IMR-90 (cell line): ENCODE data around the gene NCR2. TPM values are rescaled to one million over a fixed set of nuclear protein-coding genes. Genes with fewer than 3 reads are reported as not detected.

Source experiments
- ATAC-seq: fragments of 200-7000 bp; cut with Tn5 transposase; 2 replicates; pipeline ENCODE4 v1.9.1; 2020; ENCODE audit warnings: low read depth, mild to moderate bottlenecking, moderate library complexity
- BruUV-seq: library from RNA; stranded (reverse); fragments of 400-500 nt; replicated peaks from 2 replicates; lab custom pipeline; 2021; lab: Mats Ljungman, UMichigan
- CTCF ChIA-PET: fragments of 300-600 bp; formaldehyde crosslinking; extraction: SDS; loops from one replicate; lab custom pipeline; 2021; ENCODE audit warnings: antibody characterized with exemption; lab: Yijun Ruan, JAX
- POLR2A ChIA-PET: fragments of 300-600 bp; sonication (Branson Sonifier 250); formaldehyde crosslinking; loops from one replicate; lab custom pipeline; 2022; ENCODE audit warnings: antibody characterized with exemption; ENCODE audit not compliant: unreplicated experiment; lab: Charles Lee
- DNase-seq: peaks from one replicate; pipeline ENCODE4 v3.0.0; 2013
- H2AFZ ChIP-seq: replicated peaks from 2 replicates; pipeline ENCODE3; 2013; ENCODE audit warnings: low read length, mild to moderate bottlenecking; ENCODE audit not compliant: poor library complexity
- H2AK5ac ChIP-seq: 2 replicates; pipeline ENCODE4 v1.6.1; 2013; ENCODE audit warnings: low read depth, low read length, inconsistent platforms
- H2AK9ac ChIP-seq: replicated peaks from 2 replicates; pipeline ENCODE3; 2013; ENCODE audit warnings: mild to moderate bottlenecking, low read depth, low read length, moderate library complexity; ENCODE audit not compliant: poor library complexity
- H2BK120ac ChIP-seq: 2 replicates; pipeline ENCODE4 v1.6.1; 2013; ENCODE audit warnings: low read depth, low read length, inconsistent platforms
- H2BK15ac ChIP-seq: 3 replicates; pipeline ENCODE4 v1.6.1; 2013; ENCODE audit warnings: low read depth, low read length, inconsistent platforms
- H2BK20ac ChIP-seq: 2 replicates; pipeline ENCODE4 v1.6.1; 2013; ENCODE audit warnings: low read depth, mild to moderate bottlenecking, inconsistent platforms, low read length, moderate library complexity
- H2BK5ac ChIP-seq: 2 replicates; pipeline ENCODE4 v1.6.1; 2013; ENCODE audit warnings: mild to moderate bottlenecking, low read depth, low read length, inconsistent platforms; ENCODE audit not compliant: poor library complexity, severe bottlenecking
- H3K14ac ChIP-seq: replicated peaks from 2 replicates; pipeline ENCODE4 v1.6.1; 2013; ENCODE audit warnings: low read depth, low read length, inconsistent platforms
- H3K18ac ChIP-seq: 2 replicates; pipeline ENCODE4 v1.6.1; 2013; ENCODE audit warnings: low read depth, low read length, control low read depth
- H3K23ac ChIP-seq: 2 replicates; pipeline ENCODE4 v1.6.1; 2013; ENCODE audit warnings: low read depth, low read length, inconsistent platforms
- H3K27ac ChIP-seq: 2 replicates; pipeline ENCODE4 v1.5.1; 2013; ENCODE audit warnings: mild to moderate bottlenecking, control low read depth, low read length; ENCODE audit not compliant: insufficient read depth
- H3K27me3 ChIP-seq: 2 replicates; pipeline ENCODE4 v1.6.1; 2013; ENCODE audit warnings: low read length; ENCODE audit not compliant: control insufficient read depth, insufficient read depth
- H3K36me3 ChIP-seq: 2 replicates; pipeline ENCODE4 v1.6.1; 2013; ENCODE audit warnings: low read length, mixed read lengths; ENCODE audit not compliant: control insufficient read depth, insufficient read depth
- H3K4ac ChIP-seq: 2 replicates; pipeline ENCODE4 v1.6.1; 2013; ENCODE audit warnings: low read depth, low read length, inconsistent platforms
- H3K4me1 ChIP-seq: 2 replicates; pipeline ENCODE4 v1.6.1; 2013; ENCODE audit warnings: low read length, mixed read lengths; ENCODE audit not compliant: control insufficient read depth, insufficient read depth
- H3K4me2 ChIP-seq: 2 replicates; pipeline ENCODE4 v1.6.1; 2013; ENCODE audit warnings: low read depth, mild to moderate bottlenecking, control low read depth, low read length, moderate library complexity
- H3K4me3 ChIP-seq: 2 replicates; pipeline ENCODE4 v1.5.1; 2013; ENCODE audit warnings: low read depth, mild to moderate bottlenecking, control low read depth, low read length, moderate library complexity; ENCODE audit not compliant: insufficient read depth
- H3K56ac ChIP-seq: 2 replicates; pipeline ENCODE4 v1.6.1; 2013; ENCODE audit warnings: low read length, inconsistent platforms; ENCODE audit not compliant: insufficient read depth; ENCODE audit errors: extremely low read depth
- H3K79me1 ChIP-seq, 2 experiments: 2 replicates each; pipeline ENCODE4 v1.6.1; 2013; ENCODE audit warnings: low read length in 2 of 2, inconsistent platforms in 1 of 2, low read depth in 1 of 2
- H3K9ac ChIP-seq: 2 replicates; pipeline ENCODE4 v1.6.1; 2013; ENCODE audit warnings: low read depth, low read length, control low read depth
- H3K9me1 ChIP-seq: 2 replicates; pipeline ENCODE4 v1.6.1; 2013; ENCODE audit warnings: low read length, inconsistent platforms; ENCODE audit not compliant: insufficient read depth
- H3K9me3 ChIP-seq: 2 replicates; pipeline ENCODE4 v1.6.1; 2013; ENCODE audit warnings: low read length; ENCODE audit not compliant: control insufficient read depth, insufficient read depth
- H4K20me1 ChIP-seq: 2 replicates; pipeline ENCODE4 v1.6.1; 2013; ENCODE audit warnings: low read length, inconsistent platforms; ENCODE audit not compliant: insufficient read depth
- H4K5ac ChIP-seq: 2 replicates; pipeline ENCODE4 v1.6.1; 2013; ENCODE audit warnings: mild to moderate bottlenecking, low read depth, low read length, control low read depth
- H4K8ac ChIP-seq, 2 experiments: 2 replicates each; pipeline ENCODE4 v1.6.1; 2013; ENCODE audit warnings: low read depth in 2 of 2, low read length in 2 of 2, control low read depth in 1 of 2, inconsistent platforms in 1 of 2
- H4K91ac ChIP-seq: 2 replicates; pipeline ENCODE4 v1.6.1; 2013; ENCODE audit warnings: low read depth, low read length, inconsistent platforms; ENCODE audit not compliant: insufficient read depth
- BHLHE40 ChIP-seq: fragments of 150-350 bp; IDR thresholded peaks from 2 replicates; pipeline ENCODE4 v1.6.1; 2016; ENCODE audit warnings: mild to moderate bottlenecking, low read depth, low read length
- CHD1 ChIP-seq: IDR thresholded peaks from 2 replicates; pipeline ENCODE4 v1.6.1; 2012; ENCODE audit warnings: low read depth, low read length, improper control_type of control experiment
- CTCF ChIP-seq: conservative IDR thresholded peaks from 2 replicates; pipeline ENCODE4 v1.5.1; 2012; ENCODE audit warnings: mild to moderate bottlenecking, low read depth, low read length, improper control_type of control experiment
- FOS ChIP-seq: fragments of 150-350 bp; IDR thresholded peaks from 2 replicates; pipeline ENCODE4 v1.6.1; 2016; ENCODE audit warnings: low read depth, low read length
- MAFK ChIP-seq: IDR thresholded peaks from 2 replicates; pipeline ENCODE4 v1.6.1; 2012; ENCODE audit warnings: low read depth, low read length, improper control_type of control experiment
- MAZ ChIP-seq: IDR thresholded peaks from 2 replicates; pipeline ENCODE4 v1.6.1; 2012; ENCODE audit warnings: low read depth, mild to moderate bottlenecking, low read length, improper control_type of control experiment, moderate library complexity, borderline replicate concordance
- MXI1 ChIP-seq: IDR thresholded peaks from 2 replicates; pipeline ENCODE4 v1.6.1; 2012; ENCODE audit warnings: low read depth, mild to moderate bottlenecking, low read length, moderate library complexity, borderline replicate concordance
- POLR2A ChIP-seq: IDR thresholded peaks from 2 replicates; pipeline ENCODE4 v1.6.1; 2012; ENCODE audit warnings: mild to moderate bottlenecking, low read depth, low read length
- RAD21 ChIP-seq: IDR thresholded peaks from 2 replicates; pipeline ENCODE4 v1.6.1; 2012; ENCODE audit warnings: low read length, improper control_type of control experiment
- RCOR1 ChIP-seq: IDR thresholded peaks from 2 replicates; pipeline ENCODE4 v1.6.1; 2012; ENCODE audit warnings: mild to moderate bottlenecking, low read length, improper control_type of control experiment; ENCODE audit not compliant: insufficient replicate concordance
- RFX5 ChIP-seq: IDR thresholded peaks from 2 replicates; pipeline ENCODE4 v1.8.0; 2012; ENCODE audit warnings: low read depth, mild to moderate bottlenecking, low read length, moderate library complexity
- SMC3 ChIP-seq: fragments of 150-350 bp; IDR thresholded peaks from 2 replicates; pipeline ENCODE4 v1.6.1; 2016; ENCODE audit warnings: low read depth, mild to moderate bottlenecking, antibody characterized with exemption, low read length, moderate library complexity
- WGBS, 2 experiments: methylation state at CpG; one replicate each; pipeline versions ENCODE4 v1.1.5 to v1.1.7; 2013; ENCODE audit warnings: missing lambda C conversion rate in 2 of 2; ENCODE audit not compliant: insufficient read length in 1 of 2; ENCODE audit errors: extremely low coverage in 2 of 2; 5-methylcytosine and 5-hydroxymethylcytosine counted together
- dilution Hi-C: fragments of 300-500 bp; cut with HindIII; formaldehyde crosslinking; loops from one replicate; pipeline ENCODE4 v1.14.3; 2018; ENCODE audit warnings: low sequenced_read_pairs; ENCODE audit not compliant: unreplicated experiment
- in situ Hi-C: fragments of 300-500 bp; cut with MboI; formaldehyde crosslinking; loops from 3 replicates; pipeline ENCODE4 v1.14.3; 2019; ENCODE audit warnings: low sequenced_read_pairs, inconsistent platforms, mixed read lengths
- intact Hi-C: fragments of 100-400 bp; cut with micrococcal nuclease; formaldehyde crosslinking; loops from 2 replicates; pipeline ENCODE4 v1.10.0; 2022
- polyA plus RNA-seq, 3 experiments: library from polyadenylated mRNA; depleted of rRNA; stranded (reverse); fragments of >200 nt; gene quantifications; 2 replicates each; pipeline ENCODE4 v1.2.3, GENCODE V29; 2012; ENCODE audit warnings: low replicate concordance in 1 of 3
- total RNA-seq: library from RNA; depleted of rRNA; stranded (reverse); fragments of >200 nt; gene quantifications from 2 replicates; pipeline ENCODE4 v1.2.3, GENCODE V29; 2012
- TF ChIP-seq, protein P1 (sequence below): fragments of 150-350 bp; IDR thresholded peaks from 2 replicates; pipeline ENCODE4 v1.6.1; 2016; ENCODE audit warnings: low read depth, mild to moderate bottlenecking, low read length, moderate library complexity, borderline replicate concordance
- TF ChIP-seq, protein P2 (sequence below): fragments of 150-350 bp; IDR thresholded peaks from 2 replicates; pipeline ENCODE4 v1.6.1; 2017; ENCODE audit warnings: mild to moderate bottlenecking, antibody characterized with exemption, low read length, low read depth

Gene NCR2
- total and polyA plus RNA-seq, 2 of the 4 experiments (the other 2 are of a cell fraction), result not detected

DNA sequence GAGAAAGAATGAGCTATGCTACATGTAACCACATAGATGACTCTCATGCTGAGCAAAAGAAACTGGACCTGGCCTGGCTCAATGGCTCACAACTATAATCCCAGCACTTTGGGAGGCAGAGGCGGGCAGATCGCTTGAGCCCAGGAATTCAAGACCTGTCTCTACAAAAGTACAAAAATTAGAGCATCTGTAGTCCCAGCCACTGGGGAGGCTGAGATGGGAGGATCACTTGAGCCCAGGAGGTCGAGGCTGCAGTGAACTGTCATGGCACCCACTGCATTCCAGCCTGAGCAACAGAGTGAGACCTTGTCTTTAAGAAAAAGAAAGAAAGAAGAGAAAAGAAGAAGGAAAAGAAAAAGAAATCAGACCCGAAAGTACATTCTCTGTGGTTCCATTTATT, 41.7 kb downstream of the NCR2 start:
- Histone ChIP-seq H3K36me3 (no peaks in the 10 kb centered on the region), H3K18ac (no peak overlapping the region), H3K56ac (no peak overlapping the region), H3K14ac (no peak overlapping the region), H3K79me1 (no peaks in the 10 kb centered on the region), H3K4me1 (peaks cover 2% of the 10 kb centered on the region; the same call in 1 of the 2 replicates), H4K8ac (no peak overlapping the region), H2AK5ac (no peak overlapping the region), H3K9me1 (no peaks in the 10 kb centered on the region), H4K91ac (no peak overlapping the region), H3K4ac (no peak overlapping the region), H2BK15ac (no peak overlapping the region), H3K4me3 (no peak overlapping the region), H3K23ac (no peak overlapping the region), H2BK20ac (no peak overlapping the region), H2AK9ac (no peak overlapping the region), H3K9ac (no peak overlapping the region), H3K9me3 (no peaks in the 10 kb centered on the region; the same call in 1 of the 2 replicates), H3K27me3 (peaks cover 62% of the 10 kb centered on the region), H3K4me2 (no peak overlapping the region), H3K27ac (no peak overlapping the region), H2BK120ac (no peak overlapping the region), H2AFZ (no peak overlapping the region), H4K20me1 (no peaks in the 10 kb centered on the region), H2BK5ac (no peak overlapping the region), H4K5ac (no peak overlapping the region)
- ChIA-PET CTCF (no interaction called here), POLR2A (no interaction called here)
- dilution Hi-C loops, result no loop called here
- no TSS peak for BruUV-seq
- TF ChIP-seq RFX5 (no peak), MXI1 (no peak), RCOR1 (no peak), CTCF (no peak), RAD21 (no peak), BHLHE40 (no peak), FOS (no peak), MAZ (no peak), POLR2A (no peak), MAFK (no peak), CHD1 (no peak), SMC3 (no peak)
- TF ChIP-seq, protein P1, sequence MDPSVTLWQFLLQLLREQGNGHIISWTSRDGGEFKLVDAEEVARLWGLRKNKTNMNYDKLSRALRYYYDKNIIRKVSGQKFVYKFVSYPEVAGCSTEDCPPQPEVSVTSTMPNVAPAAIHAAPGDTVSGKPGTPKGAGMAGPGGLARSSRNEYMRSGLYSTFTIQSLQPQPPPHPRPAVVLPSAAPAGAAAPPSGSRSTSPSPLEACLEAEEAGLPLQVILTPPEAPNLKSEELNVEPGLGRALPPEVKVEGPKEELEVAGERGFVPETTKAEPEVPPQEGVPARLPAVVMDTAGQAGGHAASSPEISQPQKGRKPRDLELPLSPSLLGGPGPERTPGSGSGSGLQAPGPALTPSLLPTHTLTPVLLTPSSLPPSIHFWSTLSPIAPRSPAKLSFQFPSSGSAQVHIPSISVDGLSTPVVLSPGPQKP, result no peak
- TF ChIP-seq, protein P2, sequence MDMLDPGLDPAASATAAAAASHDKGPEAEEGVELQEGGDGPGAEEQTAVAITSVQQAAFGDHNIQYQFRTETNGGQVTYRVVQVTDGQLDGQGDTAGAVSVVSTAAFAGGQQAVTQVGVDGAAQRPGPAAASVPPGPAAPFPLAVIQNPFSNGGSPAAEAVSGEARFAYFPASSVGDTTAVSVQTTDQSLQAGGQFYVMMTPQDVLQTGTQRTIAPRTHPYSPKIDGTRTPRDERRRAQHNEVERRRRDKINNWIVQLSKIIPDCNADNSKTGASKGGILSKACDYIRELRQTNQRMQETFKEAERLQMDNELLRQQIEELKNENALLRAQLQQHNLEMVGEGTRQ, result no peak
- intact Hi-C loops, result no loop called here
- ATAC-seq, result no peak
- in situ Hi-C loops, result no loop called here
- no CpG with 5 or more reads among the region's 4 CpGs for WGBS, 2 experiments
- no peak for DNase-seq
